Bronchial epithelial cell (primary cell): Measurements from ENCODE around the gene PLEKHA7. TPM values are rescaled to one million over a fixed set of nuclear protein-coding genes. Genes with fewer than 3 reads are reported as not detected.

Experiments
- DNase-seq: peaks from one replicate; pipeline ENCODE4 v3.0.0-alpha.2; 2010; ENCODE audit warnings: low read depth
- FAIRE-seq: peaks from 2 replicates; lab custom pipeline; 2011; peaks lifted over from hg19 to GRCh38; lab: Jason Lieb, UNC
- H3K27me3 ChIP-seq: 2 replicates; pipeline ENCODE4 v1.5.1; 2011; ENCODE audit warnings: low read length; ENCODE audit not compliant: control insufficient read depth, insufficient read depth
- H3K36me3 ChIP-seq: 2 replicates; pipeline ENCODE4 v1.5.1; 2011; ENCODE audit warnings: low read length; ENCODE audit not compliant: control insufficient read depth, insufficient read depth
- H3K4me3 ChIP-seq: 2 replicates; pipeline ENCODE4 v1.5.1; 2011; ENCODE audit warnings: mild to moderate bottlenecking, low read depth, low read length, control low read depth
- CTCF ChIP-seq: IDR thresholded peaks from 2 replicates; pipeline ENCODE4 v1.5.1; 2011; ENCODE audit warnings: mild to moderate bottlenecking, moderate library complexity, low read length, control low read depth, inconsistent platforms; ENCODE audit not compliant: insufficient read depth, severe bottlenecking
- total RNA-seq: library from RNA; depleted of rRNA; stranded (reverse); fragments of >200 nt; gene quantifications from 2 replicates; pipeline ENCODE4 v1.2.1, GENCODE V29; 2014

The PLEKHA7 gene
- total RNA-seq, 1 donor from 2014 or later: 2.4 TPM

- H3K4me3 ChIP-seq: no peak overlapping the region
- DNase-seq (no peak), FAIRE-seq (no peak)
- no peaks in the 10 kb centered on the region for H3K36me3 ChIP-seq
- TF ChIP-seq CTCF: no peak
- H3K27me3 ChIP-seq: no peaks in the 10 kb centered on the region
Measured at GRCh38 chr11:16863389-16863788, 150.8 kb downstream of the PLEKHA7 start.

GRCh38 chr11:16862726-16863125 lies 151.5 kb downstream of the PLEKHA7 start:
- no peaks in the 10 kb centered on the region for H3K27me3 ChIP-seq
- H3K4me3 ChIP-seq: no peak overlapping the region
- FAIRE-seq (no peak), DNase-seq (no peak)
- TF ChIP-seq CTCF: no peak
- no peaks in the 10 kb centered on the region for H3K36me3 ChIP-seq

- DNase-seq (no peak), FAIRE-seq (no peak)
- Histone ChIP-seq H3K36me3 (no peaks in the 10 kb centered on the region), H3K27me3 (no peaks in the 10 kb centered on the region), H3K4me3 (no peak overlapping the region)
- TF ChIP-seq CTCF: no peak
Measured at GRCh38 chr11:16861862-16862261, 152.4 kb downstream of the PLEKHA7 start.

- H3K36me3 ChIP-seq: no peaks in the 10 kb centered on the region
- no peak for FAIRE-seq
- no peak for DNase-seq
- TF ChIP-seq CTCF: no peak
- no peak overlapping the region for H3K4me3 ChIP-seq
- H3K27me3 ChIP-seq: no peaks in the 10 kb centered on the region
Measured at GRCh38 chr11:16860617-16861016, 153.6 kb downstream of the PLEKHA7 start.

- no peaks in the 10 kb centered on the region for H3K36me3 ChIP-seq
- FAIRE-seq: no peak
Measured at GRCh38 chr11:16859651-16860050, 154.6 kb downstream of the PLEKHA7 start.

More at GRCh38 chr11:16859651-16860050, 154.6 kb downstream of the PLEKHA7 start:
- Histone ChIP-seq H3K27me3 (no peaks in the 10 kb centered on the region), H3K4me3 (no peak overlapping the region)
- no peak for DNase-seq
- TF ChIP-seq CTCF: no peak
